HG03175 (cell line): ENCODE measurements around the gene UBAP1.
"Not testable (repeated sequence)": the region's sequence is repeated elsewhere in the genome, so short reads cannot be mapped to it uniquely, and the experiment has no call there.

Source experiments
- ATAC-seq: cut with Tn5 transposase; IDR thresholded peaks from one replicate; pipeline ENCODE4 v1.9.1; 2021; ENCODE audit warnings: mild to moderate bottlenecking, moderate library complexity; ENCODE audit not compliant: unreplicated experiment

The UBAP1 gene

GRCh38 chr9:34254966-34255825, 76.4 kb downstream of the UBAP1 start:
- ATAC-seq = no peak

DNA sequence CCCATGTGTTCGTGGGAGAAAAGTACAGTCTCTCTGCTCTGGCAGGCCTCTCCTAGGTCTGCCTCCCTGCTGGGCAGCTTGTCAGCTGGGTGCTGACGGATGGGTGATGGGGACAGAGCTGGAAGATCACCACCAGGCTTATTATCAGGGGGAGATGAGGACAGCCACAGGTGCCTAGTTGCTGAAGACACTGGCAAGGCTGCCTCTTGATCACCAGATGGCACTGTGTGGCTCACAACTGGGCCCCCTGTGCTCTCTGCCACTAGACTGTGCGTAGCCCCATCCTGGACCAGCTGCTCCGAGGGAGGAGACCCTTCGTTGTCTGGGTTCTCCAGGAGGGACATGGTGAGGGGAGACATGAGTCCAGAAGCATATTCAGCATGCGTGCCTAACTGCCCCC, 77.3 kb downstream of the UBAP1 start:
- no peak for ATAC-seq

DNA sequence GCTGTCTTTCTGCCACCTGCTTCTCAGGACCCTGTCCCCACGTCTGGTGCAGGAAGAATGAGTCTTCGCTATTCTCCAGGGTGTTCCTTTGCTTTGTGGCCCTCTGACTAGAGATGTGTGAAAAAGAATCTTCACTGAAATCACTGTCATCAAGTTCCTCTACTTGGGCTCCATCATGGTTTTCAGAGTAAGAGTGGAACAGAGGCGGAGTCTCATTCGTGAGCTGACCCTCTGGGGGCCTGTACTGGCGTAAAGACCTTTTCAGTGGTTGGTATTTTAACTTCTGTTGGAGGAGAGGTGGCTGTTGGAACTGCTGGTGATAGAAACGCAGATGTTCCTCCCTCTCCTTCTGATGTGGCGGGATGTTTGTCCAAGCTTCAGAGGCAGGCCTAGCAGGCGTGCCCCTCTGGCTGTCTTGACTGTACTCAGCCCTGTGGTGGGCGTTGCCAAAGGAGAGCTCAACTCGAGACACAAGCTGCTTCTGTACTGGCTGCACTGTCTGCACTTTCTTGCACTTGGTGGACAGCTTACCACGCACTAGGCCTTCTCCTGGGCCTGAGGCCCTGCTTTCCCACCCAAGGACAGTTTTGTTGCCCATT, 78.2 kb downstream of the UBAP1 start:
- no peak for ATAC-seq

- ATAC-seq = no peak
Measured at GRCh38 chr9:34259315-34259714, 80.5 kb downstream of the UBAP1 start.

- no peak for ATAC-seq
Measured at GRCh38 chr9:34262971-34263370, 84.1 kb downstream of the UBAP1 start.

DNA sequence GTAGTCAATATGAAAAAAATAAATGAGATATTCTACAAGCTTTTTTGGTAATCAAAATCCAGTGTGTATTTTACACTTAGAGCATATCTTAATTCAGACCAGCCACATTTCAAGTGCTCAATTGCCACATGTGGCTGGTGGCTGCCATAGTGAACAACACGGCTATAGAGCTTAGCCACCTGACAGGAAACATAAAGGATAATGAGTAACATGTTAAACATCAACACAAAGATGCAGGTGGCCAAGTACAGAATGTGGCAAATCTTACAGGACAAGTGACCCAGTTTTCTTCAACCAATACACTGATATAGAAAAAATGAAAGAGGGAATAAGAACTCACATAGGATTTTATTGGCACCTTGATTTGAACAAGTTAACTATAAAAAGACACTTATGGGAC, 88.8 kb downstream of the UBAP1 start:
- no peak for ATAC-seq

GRCh38 chr9:34271265-34272006, 92.6 kb downstream of the UBAP1 start:
- no peak for ATAC-seq

GRCh38 chr9:34272101-34272541, 93.3 kb downstream of the UBAP1 start:
- no peak for ATAC-seq

GRCh38 chr9:34273588-34273987, 94.7 kb downstream of the UBAP1 start:
- ATAC-seq = not testable (repeated sequence)

- no peak for ATAC-seq
Measured at GRCh38 chr9:34275811-34276210, 97.0 kb downstream of the UBAP1 start.

DNA sequence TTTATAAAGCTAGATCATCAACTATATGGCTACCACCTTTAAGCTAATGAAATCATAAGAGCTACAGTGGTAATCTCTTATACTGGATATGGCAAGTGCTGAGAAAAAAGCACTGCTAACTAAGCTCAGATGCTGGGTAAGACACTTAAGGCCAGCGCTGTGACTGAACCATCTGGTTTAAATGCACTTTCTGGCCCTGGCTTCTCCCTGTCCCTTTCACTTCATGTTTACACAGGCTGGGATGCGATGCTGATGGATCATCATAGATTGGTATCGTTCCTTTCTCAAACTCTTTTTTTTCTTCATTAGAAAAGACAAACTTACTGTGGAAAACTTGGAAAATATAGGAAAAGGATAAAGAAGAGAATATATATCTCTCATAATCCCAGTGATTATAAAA, 97.9 kb downstream of the UBAP1 start:
- no peak for ATAC-seq

DNA sequence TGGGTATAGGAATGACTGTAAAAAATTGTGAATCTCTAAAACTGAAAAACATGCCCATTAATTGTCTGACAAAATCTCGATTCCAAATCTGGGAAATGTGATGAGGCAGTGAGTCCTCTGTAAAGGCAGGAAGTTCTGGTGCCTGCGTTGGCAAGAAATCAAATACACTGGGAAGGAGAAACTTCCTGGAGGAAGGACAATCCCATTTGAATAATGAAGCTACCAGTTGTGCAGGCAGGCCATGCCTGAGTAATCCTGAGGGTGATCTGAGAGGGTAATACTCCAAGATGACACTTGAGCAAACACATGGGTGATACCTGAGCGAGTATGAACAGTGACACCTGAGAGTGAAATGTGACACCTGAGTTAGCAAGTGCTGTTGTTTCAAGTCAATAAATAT, 100.6 kb downstream of the UBAP1 start:
- ATAC-seq = no peak

- no peak for ATAC-seq
Measured at GRCh38 chr9:34282096-34282495, 103.3 kb downstream of the UBAP1 start.

DNA sequence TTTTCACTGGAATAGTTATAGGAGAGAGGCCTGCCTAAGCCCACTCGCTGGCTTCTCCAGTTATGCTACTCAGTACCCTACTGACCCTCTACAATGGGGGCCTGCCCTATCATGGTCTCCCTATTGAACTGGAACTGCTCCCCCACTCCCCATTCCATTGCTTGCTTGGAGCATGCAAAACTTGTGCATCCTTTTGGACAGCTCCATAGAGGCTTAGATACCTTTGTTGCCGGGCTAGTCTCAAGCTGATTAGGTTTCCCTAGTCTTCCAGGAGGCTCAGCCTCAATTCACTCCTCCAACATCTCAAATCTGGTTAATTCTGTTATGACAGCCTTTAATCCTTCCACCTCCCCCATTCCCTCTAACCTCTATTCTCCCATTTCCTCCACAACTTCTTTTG, 110.3 kb downstream of the UBAP1 start:
- ATAC-seq = no peak

DNA sequence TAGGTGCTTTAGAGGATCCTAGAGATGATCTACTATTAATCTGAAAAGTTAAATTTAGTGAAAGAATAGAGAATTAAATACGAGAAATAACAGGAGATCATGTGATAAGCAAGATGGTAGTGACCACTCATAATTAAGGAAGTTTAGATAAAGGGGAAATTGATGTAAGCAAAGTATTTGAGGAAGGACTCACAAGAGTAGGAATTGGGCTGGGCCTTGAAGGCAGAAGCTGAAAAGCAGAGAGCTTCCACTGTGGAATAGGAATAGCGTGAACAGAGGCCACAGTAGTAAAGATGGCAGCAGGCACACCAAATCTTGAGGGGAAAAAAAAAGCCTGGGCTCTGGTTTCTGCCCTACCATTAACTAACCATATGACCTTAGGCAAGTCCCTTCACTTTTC, 112.2 kb downstream of the UBAP1 start:
- no peak for ATAC-seq

DNA sequence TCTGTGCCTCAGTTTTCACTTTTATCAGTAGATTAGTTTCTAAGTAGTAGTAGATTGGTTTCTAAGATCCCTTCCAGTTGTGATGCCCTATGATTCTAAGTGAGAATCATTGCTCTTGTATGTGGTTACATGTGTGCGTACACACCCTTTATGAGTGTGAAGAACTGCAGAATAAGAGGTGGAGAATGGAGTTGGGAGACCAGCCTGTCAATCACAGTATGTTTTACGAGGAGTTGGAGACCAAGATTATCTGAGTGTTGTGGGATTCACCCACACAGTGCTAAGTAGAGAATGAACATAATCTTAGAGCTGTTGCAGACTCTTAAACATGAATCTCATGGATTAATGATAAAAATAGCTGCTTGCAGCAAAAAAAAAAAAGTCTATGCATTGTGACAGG, 112.6 kb downstream of the UBAP1 start:
- ATAC-seq = no peak

GRCh38 chr9:34292552-34292951, 113.7 kb downstream of the UBAP1 start:
- no peak for ATAC-seq

DNA sequence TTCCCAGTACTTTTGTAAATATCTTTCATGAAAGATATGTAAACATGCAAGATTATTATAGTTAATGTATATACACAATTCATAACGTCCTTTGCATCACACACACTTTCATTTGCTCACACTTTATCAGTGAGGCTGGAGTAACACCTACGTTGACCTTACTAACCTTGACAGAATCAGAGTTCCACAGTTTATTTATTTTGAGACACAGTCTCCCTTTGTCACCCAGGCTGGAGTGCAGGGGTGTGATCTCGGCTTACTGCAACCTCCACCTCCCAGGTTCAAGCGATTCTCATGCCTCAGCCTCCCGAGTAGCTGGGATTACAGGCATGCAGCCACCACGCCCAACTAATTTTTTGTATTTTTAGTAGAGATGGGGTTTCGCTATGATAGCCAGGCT, 122.2 kb downstream of the UBAP1 start:
- ATAC-seq = not testable (repeated sequence)
